Karpas-422 (cell line): ENCODE results near the gene SERINC5. TPM values are rescaled to one million over a fixed set of nuclear protein-coding genes. Genes with fewer than 3 reads are reported as not detected.
"Not testable (repeated sequence)": the region's sequence is repeated elsewhere in the genome, so short reads cannot be mapped to it uniquely, and the experiment has no call there.

Experiments used
- DNase-seq: peaks from one replicate; pipeline ENCODE4 v3.0.0-alpha.2; 2015
- H2AFZ ChIP-seq: fragments of 200-600 bp; sonication (generic); 2 replicates; pipeline ENCODE4 v1.6.1; 2014; ENCODE audit warnings: antibody characterized with exemption, low read length, mixed read lengths
- H3K27ac ChIP-seq: fragments of 200-600 bp; sonication (generic); 2 replicates; pipeline ENCODE4 v1.5.1; 2014; ENCODE audit warnings: mild to moderate bottlenecking, low read length, moderate library complexity
- H3K27me3 ChIP-seq: fragments of 200-600 bp; sonication (generic); 2 replicates; pipeline ENCODE4 v1.6.1; 2014; ENCODE audit warnings: low read length, mixed read lengths
- H3K36me3 ChIP-seq: fragments of 200-600 bp; sonication (generic); 2 replicates; pipeline ENCODE4 v1.6.1; 2014; ENCODE audit warnings: low read length, mixed read lengths; ENCODE audit not compliant: insufficient read depth
- H3K4me1 ChIP-seq: fragments of 200-600 bp; sonication (generic); 2 replicates; pipeline ENCODE4 v1.6.1; 2014; ENCODE audit warnings: mild to moderate bottlenecking, low read length, mixed read lengths
- H3K4me2 ChIP-seq: fragments of 200-600 bp; sonication (generic); 2 replicates; pipeline ENCODE4 v1.6.1; 2014; ENCODE audit warnings: low read length, low read depth, mild to moderate bottlenecking; ENCODE audit not compliant: poor library complexity, severe bottlenecking
- H3K4me3 ChIP-seq: fragments of 200-600 bp; sonication (generic); 2 replicates; pipeline ENCODE4 v1.5.1; 2014; ENCODE audit warnings: mild to moderate bottlenecking, antibody characterized with exemption, low read length, mixed read lengths
- H3K79me2 ChIP-seq: fragments of 200-600 bp; sonication (generic); 2 replicates; pipeline ENCODE4 v1.6.1; 2014; ENCODE audit warnings: mild to moderate bottlenecking, low read length, mixed read lengths
- H3K9ac ChIP-seq: fragments of 200-600 bp; sonication (generic); 2 replicates; pipeline ENCODE4 v1.6.0; 2014; ENCODE audit warnings: low read length
- H3K9me2 ChIP-seq: fragments of 200-600 bp; sonication (generic), shearing (Covaris generic); replicated peaks from 2 replicates; pipeline ENCODE4 v1.6.0; 2014; ENCODE audit warnings: mild to moderate bottlenecking, low read length, moderate library complexity; ENCODE audit not compliant: insufficient read depth
- H3K9me3 ChIP-seq: fragments of 300-700, 200-600 bp; sonication (generic); 2 replicates; pipeline ENCODE4 v1.6.1; 2014; ENCODE audit warnings: low read length, mixed read lengths
- H4K20me1 ChIP-seq: fragments of 200-600 bp; sonication (generic); 2 replicates; pipeline ENCODE4 v1.6.1; 2014; ENCODE audit warnings: mild to moderate bottlenecking, antibody characterized with exemption, low read length, low read depth; ENCODE audit not compliant: insufficient read depth
- total RNA-seq: library from RNA; depleted of rRNA; stranded (reverse); fragments of >200 nt; shearing (Covaris generic); gene quantifications from 2 replicates; pipeline ENCODE4 v1.2.3, GENCODE V29; 2014; ENCODE audit warnings: low replicate concordance

Gene SERINC5
- total RNA-seq, 1 experiment from 2014 or later, result 4.4 TPM

DNA sequence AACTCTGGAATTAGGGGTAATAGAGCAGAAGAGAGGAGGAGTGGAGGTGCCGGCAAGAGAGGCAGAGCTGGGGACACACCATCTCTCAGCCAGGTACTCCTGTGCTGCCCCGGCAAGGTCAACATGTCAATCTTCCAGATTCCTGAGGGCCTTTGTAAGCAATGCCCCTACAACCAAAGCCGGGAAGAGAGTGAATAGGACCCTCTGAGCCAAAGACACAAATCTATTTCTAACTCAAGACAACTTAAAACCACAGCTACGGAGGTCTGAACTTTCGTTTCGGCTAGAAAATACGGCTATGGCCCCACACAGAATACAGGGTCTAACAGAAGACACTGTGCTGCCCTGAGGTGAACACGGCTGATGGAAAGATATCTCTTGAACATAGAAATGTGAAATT is 66.6 kb downstream of the SERINC5 start:
- H3K9me3 ChIP-seq, result no peaks in the 10 kb centered on the region
- H3K79me2 ChIP-seq, result no peaks in the 10 kb centered on the region
- no peaks in the 10 kb centered on the region for H4K20me1 ChIP-seq
- no peaks in the 10 kb centered on the region for H3K36me3 ChIP-seq
- H3K27ac ChIP-seq, result no peak overlapping the region
- no peaks in the 10 kb centered on the region for H3K27me3 ChIP-seq
- peaks cover 2% of the 10 kb centered on the region; the same call in 1 of the 2 replicates for H3K4me1 ChIP-seq
- no peak for DNase-seq
- no peak overlapping the region for H2AFZ ChIP-seq
- no peak overlapping the region for H3K9ac ChIP-seq
- no peak overlapping the region for H3K4me2 ChIP-seq
- no peaks in the 10 kb centered on the region for H3K9me2 ChIP-seq
- no peak overlapping the region for H3K4me3 ChIP-seq

- H3K4me2 ChIP-seq, result no peak overlapping the region
- H3K27ac ChIP-seq, result no peak overlapping the region
Measured at GRCh38 chr5:80187421-80188090, 68.3 kb downstream of the SERINC5 start.

DNA sequence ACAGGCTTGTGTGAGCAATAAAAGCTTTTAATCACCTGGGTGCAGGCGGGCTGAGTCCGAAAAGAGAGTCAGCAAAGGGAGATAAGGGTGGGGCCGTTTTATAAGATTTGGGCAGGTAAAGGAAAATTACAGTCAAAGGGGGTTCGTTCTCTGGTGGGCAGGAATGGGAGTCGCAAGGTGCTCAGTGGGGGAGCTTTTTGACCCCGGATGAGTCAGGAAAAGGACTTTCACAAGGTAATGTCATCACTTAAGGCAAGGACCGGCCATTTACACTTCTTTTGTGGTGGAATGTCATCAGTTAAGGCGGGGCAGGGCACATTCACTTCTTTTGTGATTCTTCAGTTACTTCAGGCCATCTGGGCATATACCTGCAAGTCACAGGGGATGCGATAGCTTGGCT is 70.3 kb downstream of the SERINC5 start:
- not testable (repeated sequence) for H2AFZ ChIP-seq, H3K27ac ChIP-seq, H3K9me3 ChIP-seq, H4K20me1 ChIP-seq, H3K27me3 ChIP-seq, H3K4me3 ChIP-seq, H3K4me2 ChIP-seq, H3K9ac ChIP-seq, DNase-seq, H3K9me2 ChIP-seq, H3K36me3 ChIP-seq, H3K79me2 ChIP-seq
- H3K4me1 ChIP-seq, result peaks cover 16% of the 10 kb centered on the region

More at GRCh38 chr5:80187421-80188090, 68.3 kb downstream of the SERINC5 start:
- Histone ChIP-seq H4K20me1 (no peaks in the 10 kb centered on the region), H3K27me3 (no peaks in the 10 kb centered on the region), H3K36me3 (no peaks in the 10 kb centered on the region), H3K4me3 (no peak overlapping the region), H2AFZ (no peak overlapping the region), H3K9me3 (no peaks in the 10 kb centered on the region), H3K79me2 (no peaks in the 10 kb centered on the region), H3K9ac (no peak overlapping the region), H3K9me2 (no peaks in the 10 kb centered on the region), H3K4me1 (peaks cover 15% of the 10 kb centered on the region)
- DNase-seq, result no peak

DNA sequence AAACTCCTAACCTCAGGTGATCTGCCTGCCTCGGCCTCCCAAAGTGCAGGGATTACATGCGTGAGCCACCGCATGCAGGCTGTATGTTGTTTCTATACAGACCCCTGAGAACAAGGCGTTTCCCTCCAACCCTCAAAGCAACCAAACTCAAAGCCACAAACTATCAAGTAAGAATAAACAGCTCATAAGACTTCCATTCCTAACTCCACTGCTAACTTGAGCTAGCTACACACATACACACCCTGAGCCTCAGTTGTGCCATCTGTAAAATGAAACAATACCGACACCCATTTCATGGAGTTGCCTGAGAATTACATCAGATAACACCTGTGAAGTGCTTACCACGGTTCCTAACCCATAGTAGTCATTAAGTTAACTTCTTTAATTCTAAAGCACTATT is 70.8 kb downstream of the SERINC5 start:
- Histone ChIP-seq H3K79me2 (no peaks in the 10 kb centered on the region), H3K4me1 (peaks cover 19% of the 10 kb centered on the region), H3K27me3 (no peaks in the 10 kb centered on the region), H3K4me3 (no peak overlapping the region), H3K9ac (no peak overlapping the region), H2AFZ (no peak overlapping the region), H3K27ac (no peak overlapping the region), H3K9me3 (no peaks in the 10 kb centered on the region), H3K4me2 (no peak overlapping the region), H3K36me3 (no peaks in the 10 kb centered on the region), H4K20me1 (no peaks in the 10 kb centered on the region), H3K9me2 (no peaks in the 10 kb centered on the region)
- DNase-seq, result no peak

- H3K4me3 ChIP-seq, result no peak overlapping the region
- no peaks in the 10 kb centered on the region for H3K9me2 ChIP-seq
- H3K9ac ChIP-seq, result no peak overlapping the region
- no peaks in the 10 kb centered on the region for H3K79me2 ChIP-seq
- DNase-seq, result no peak
- H3K9me3 ChIP-seq, result no peaks in the 10 kb centered on the region
- no peaks in the 10 kb centered on the region for H3K36me3 ChIP-seq
- no peak overlapping the region for H3K27ac ChIP-seq
- H3K4me1 ChIP-seq, result peaks cover 19% of the 10 kb centered on the region
- no peak overlapping the region for H3K4me2 ChIP-seq
- H3K27me3 ChIP-seq, result no peaks in the 10 kb centered on the region
- no peak overlapping the region for H2AFZ ChIP-seq
- H4K20me1 ChIP-seq, result no peaks in the 10 kb centered on the region
Measured at GRCh38 chr5:80184235-80185023, 71.4 kb downstream of the SERINC5 start.

- not testable (repeated sequence) for H3K36me3 ChIP-seq
Measured at GRCh38 chr5:80183728-80184234, 72.1 kb downstream of the SERINC5 start.

DNA sequence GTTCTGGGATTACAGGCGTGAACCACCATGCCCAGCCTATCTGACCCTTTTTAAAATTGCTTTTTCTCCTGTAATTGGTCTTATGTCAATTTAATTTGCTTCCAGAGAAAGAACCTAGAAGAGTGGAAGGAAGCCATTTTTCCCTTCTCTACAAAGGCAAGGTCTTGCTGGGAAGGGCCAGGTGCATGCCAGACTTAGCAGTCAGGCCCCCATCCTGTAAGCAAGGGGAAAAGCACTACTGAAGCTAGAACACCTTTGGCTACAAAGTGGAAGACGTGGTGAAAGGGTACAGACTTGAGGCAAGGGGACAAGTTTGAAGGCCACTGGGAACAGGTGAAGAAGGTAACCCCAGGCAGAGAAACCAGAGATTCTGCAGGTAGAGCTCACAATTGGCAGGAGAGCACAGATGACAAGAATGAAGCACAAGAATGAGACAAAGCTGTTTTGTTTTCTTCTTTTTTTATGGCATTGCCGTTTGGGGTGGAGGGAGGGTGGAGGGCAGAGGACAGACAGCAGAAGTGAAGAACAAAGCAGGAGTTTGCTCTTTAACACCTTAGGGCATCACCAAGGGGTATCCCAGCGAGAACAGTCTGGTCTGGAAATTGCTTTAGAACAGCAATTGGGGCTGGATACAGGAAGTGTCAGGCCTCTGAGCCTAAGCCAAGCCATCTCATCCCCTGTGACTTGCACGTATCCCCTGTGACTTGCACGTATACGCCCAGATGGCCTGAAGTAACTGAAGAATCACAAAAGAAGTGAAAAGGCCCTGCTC is 72.9 kb downstream of the SERINC5 start:
- H4K20me1 ChIP-seq, result no peaks in the 10 kb centered on the region
- peaks cover 19% of the 10 kb centered on the region for H3K4me1 ChIP-seq
- no peaks in the 10 kb centered on the region for H3K79me2 ChIP-seq
- H3K27ac ChIP-seq, result no peak overlapping the region
- H3K4me2 ChIP-seq, result no peak overlapping the region
- H3K27me3 ChIP-seq, result no peaks in the 10 kb centered on the region
- DNase-seq, result no peak
- H2AFZ ChIP-seq, result no peak overlapping the region
- no peak overlapping the region for H3K9ac ChIP-seq
- no peaks in the 10 kb centered on the region for H3K9me3 ChIP-seq
- no peaks in the 10 kb centered on the region for H3K36me3 ChIP-seq
- no peak overlapping the region for H3K4me3 ChIP-seq
- H3K9me2 ChIP-seq, result no peaks in the 10 kb centered on the region

More at GRCh38 chr5:80183728-80184234, 72.1 kb downstream of the SERINC5 start:
- not testable (repeated sequence) for H3K4me2 ChIP-seq, DNase-seq, H3K27me3 ChIP-seq, H3K9ac ChIP-seq, H3K4me3 ChIP-seq, H3K79me2 ChIP-seq, H3K9me3 ChIP-seq, H2AFZ ChIP-seq, H4K20me1 ChIP-seq, H3K27ac ChIP-seq, H3K9me2 ChIP-seq
- H3K4me1 ChIP-seq, result peaks cover 19% of the 10 kb centered on the region
